SH-SY5Y (cell line): Measurements from ENCODE around the gene CNTNAP1.

Source experiments
- GATA2 ChIP-seq: IDR thresholded peaks from 2 replicates; pipeline ENCODE4 v1.6.1; 2011; ENCODE audit warnings: mild to moderate bottlenecking, low read depth, low read length
- GATA3 ChIP-seq: IDR thresholded peaks from 2 replicates; pipeline ENCODE4 v1.6.1; 2011; ENCODE audit warnings: low read depth, mild to moderate bottlenecking, low read length, moderate library complexity

DNA sequence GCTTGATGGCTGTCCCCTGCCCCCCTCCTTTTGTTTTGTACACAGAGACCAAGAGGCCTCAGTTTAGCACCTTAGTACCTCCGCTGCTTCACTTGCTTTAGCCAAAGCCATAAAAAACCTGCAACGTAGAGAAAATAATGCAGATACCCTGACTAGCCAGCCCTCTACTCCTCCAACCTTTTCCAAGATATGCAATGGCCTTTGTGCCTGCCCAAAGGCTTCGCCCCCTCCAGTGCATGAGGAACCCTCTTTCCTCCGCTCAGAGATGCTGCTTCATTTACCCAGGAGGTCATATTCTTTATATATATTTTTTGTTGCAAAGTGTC, 17.0 kb downstream of the CNTNAP1 start:
- TF ChIP-seq GATA2 (no peak), GATA3 (no peak)
